HFFc6 (cell line): ENCODE measurements around the gene KCNJ13. TPM values are rescaled to one million over a fixed set of nuclear protein-coding genes. Genes with fewer than 3 reads are reported as not detected.

Experiments used
- DNase-seq: peaks from one replicate; pipeline ENCODE4 v3.0.0-alpha.2; 2018
- H3K27ac Mint-ChIP-seq: 2 replicates; pipeline ENCODE4 v1.8.0; 2020; ENCODE audit warnings: mild to moderate bottlenecking, mixed read lengths
- H3K27me3 Mint-ChIP-seq: 2 replicates; pipeline ENCODE4 v1.8.0; 2021; ENCODE audit warnings: mild to moderate bottlenecking, moderate library complexity, mixed read lengths; ENCODE audit not compliant: insufficient read depth
- H3K36me3 Mint-ChIP-seq: 2 replicates; pipeline ENCODE4 v1.8.0; 2021; ENCODE audit warnings: low read depth, mixed read lengths
- H3K4me1 Mint-ChIP-seq: 2 replicates; pipeline ENCODE4 v1.8.0; 2020; ENCODE audit warnings: low read depth, mixed read lengths
- H3K4me3 Mint-ChIP-seq: 2 replicates; pipeline ENCODE4 v1.8.0; 2020; ENCODE audit warnings: mild to moderate bottlenecking, moderate library complexity, mixed read lengths
- H3K9me3 Mint-ChIP-seq: 2 replicates; pipeline ENCODE4 v1.8.0; 2020; ENCODE audit warnings: mild to moderate bottlenecking, mixed read lengths
- CTCF ChIP-seq: fragments of 200-600 bp; sonication (generic); IDR thresholded peaks from 2 replicates; pipeline ENCODE4 v1.5.0; 2021; ENCODE audit warnings: antibody characterized with exemption, mild to moderate bottlenecking
- total RNA-seq, 6 experiments: library from RNA; stranded (reverse); fragmentation: NEBNext Ultra II Directional; extraction: Animal tissue kit (Norgen Biotek cat#: 25700); gene quantifications; 2 replicates in 1 of 6; 3 replicates in 5 of 6; pipeline ENCODE4 v1.2.3, GENCODE V29; 2021

The KCNJ13 gene
- total RNA-seq, 6 experiments from 2014 or later, result not detected

GRCh38 chr2:232771870-232772269 is 4.5 kb downstream of the KCNJ13 start:
- no peaks in the 10 kb centered on the region for H3K27me3 Mint-ChIP-seq
- H3K36me3 Mint-ChIP-seq, result peaks cover 28% of the 10 kb centered on the region
- DNase-seq, result no peak
- no peak overlapping the region for H3K4me3 Mint-ChIP-seq
- H3K9me3 Mint-ChIP-seq, result no peaks in the 10 kb centered on the region
- H3K4me1 Mint-ChIP-seq, result peaks cover 16% of the 10 kb centered on the region
- TF ChIP-seq CTCF, result no peak
- no peak overlapping the region for H3K27ac Mint-ChIP-seq

GRCh38 chr2:232770207-232770606 is 6.2 kb downstream of the KCNJ13 start:
- TF ChIP-seq CTCF, result no peak
- no peak overlapping the region for H3K4me3 Mint-ChIP-seq

GRCh38 chr2:232767866-232768265 is 8.5 kb downstream of the KCNJ13 start:
- Mint-ChIP-seq H3K9me3 (no peaks in the 10 kb centered on the region), H3K36me3 (peaks cover 15% of the 10 kb centered on the region; the same call in 1 of the 2 replicates), H3K27me3 (no peaks in the 10 kb centered on the region; the same call in 1 of the 2 replicates), H3K4me1 (peaks cover 6% of the 10 kb centered on the region; the same call in 1 of the 2 replicates), H3K4me3 (no peak overlapping the region), H3K27ac (no peak overlapping the region)
- no peak for TF ChIP-seq CTCF
- DNase-seq, result no peak

More at GRCh38 chr2:232770207-232770606, 6.2 kb downstream of the KCNJ13 start:
- DNase-seq, result no peak
- Mint-ChIP-seq H3K27me3 (no peaks in the 10 kb centered on the region; the same call in 1 of the 2 replicates), H3K9me3 (no peaks in the 10 kb centered on the region), H3K27ac (no peak overlapping the region), H3K36me3 (peaks cover 22% of the 10 kb centered on the region; the same call in 1 of the 2 replicates), H3K4me1 (peaks cover 8% of the 10 kb centered on the region; the same call in 1 of the 2 replicates)

- H3K4me3 Mint-ChIP-seq, result no peak overlapping the region
- H3K36me3 Mint-ChIP-seq, result no peaks in the 10 kb centered on the region
- no peaks in the 10 kb centered on the region for H3K9me3 Mint-ChIP-seq
- H3K27me3 Mint-ChIP-seq, result no peaks in the 10 kb centered on the region; the same call in 1 of the 2 replicates
- TF ChIP-seq CTCF, result peak; percentile 76
- peak; percentile 39 for DNase-seq
- peaks cover under 1% of the 10 kb centered on the region; the same call in 1 of the 2 replicates for H3K4me1 Mint-ChIP-seq
- H3K27ac Mint-ChIP-seq, result no peak overlapping the region
Measured at GRCh38 chr2:232761301-232761907, 15.0 kb downstream of the KCNJ13 start.

- Mint-ChIP-seq H3K4me3 (no peak overlapping the region), H3K36me3 (no peaks in the 10 kb centered on the region), H3K4me1 (no peaks in the 10 kb centered on the region), H3K27ac (no peak overlapping the region), H3K27me3 (no peaks in the 10 kb centered on the region), H3K9me3 (no peaks in the 10 kb centered on the region)
- no peak for TF ChIP-seq CTCF
- DNase-seq, result no peak
Measured at GRCh38 chr2:232757905-232758304, 18.5 kb downstream of the KCNJ13 start.
